SK-N-SH treated with all-trans-retinoic acid at 6 μM for 48 hours (cell line): Measurements from ENCODE around the gene OR4N2.

ENCODE experiments used
- RARB ChIP-seq: fragments of 250-450 bp; sonication (Bioruptor Pico); IDR thresholded peaks from 2 replicates; pipeline ENCODE4 v1.8.0; 2021; ENCODE audit warnings: mild to moderate bottlenecking, moderate library complexity
- TF ChIP-seq, protein P1 (sequence below): fragments of 250-450 bp; sonication (Bioruptor Pico); IDR thresholded peaks from 2 replicates; pipeline ENCODE4 v1.8.0; 2020; ENCODE audit warnings: mild to moderate bottlenecking, moderate library complexity, borderline replicate concordance

DNA sequence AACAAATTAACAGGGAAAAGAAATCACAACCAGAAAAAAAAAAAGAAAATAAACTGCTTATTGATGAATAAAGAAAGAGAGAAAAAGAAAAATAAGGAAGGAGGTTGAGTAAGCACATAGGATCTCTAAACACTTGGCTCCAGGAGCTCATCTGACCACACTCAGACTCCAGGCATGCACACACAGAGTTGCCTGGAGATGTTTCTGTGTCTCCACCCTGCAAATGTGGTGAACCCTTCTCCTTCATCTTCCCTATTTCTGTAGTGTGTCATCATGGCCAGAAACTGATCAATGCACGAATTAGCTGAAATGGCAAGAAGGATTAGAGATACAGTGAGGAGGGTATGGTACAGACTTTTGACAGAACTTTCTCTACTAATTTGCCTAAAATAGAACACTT, 20.2 kb downstream of the OR4N2 start:
- TF ChIP-seq, protein P1, sequence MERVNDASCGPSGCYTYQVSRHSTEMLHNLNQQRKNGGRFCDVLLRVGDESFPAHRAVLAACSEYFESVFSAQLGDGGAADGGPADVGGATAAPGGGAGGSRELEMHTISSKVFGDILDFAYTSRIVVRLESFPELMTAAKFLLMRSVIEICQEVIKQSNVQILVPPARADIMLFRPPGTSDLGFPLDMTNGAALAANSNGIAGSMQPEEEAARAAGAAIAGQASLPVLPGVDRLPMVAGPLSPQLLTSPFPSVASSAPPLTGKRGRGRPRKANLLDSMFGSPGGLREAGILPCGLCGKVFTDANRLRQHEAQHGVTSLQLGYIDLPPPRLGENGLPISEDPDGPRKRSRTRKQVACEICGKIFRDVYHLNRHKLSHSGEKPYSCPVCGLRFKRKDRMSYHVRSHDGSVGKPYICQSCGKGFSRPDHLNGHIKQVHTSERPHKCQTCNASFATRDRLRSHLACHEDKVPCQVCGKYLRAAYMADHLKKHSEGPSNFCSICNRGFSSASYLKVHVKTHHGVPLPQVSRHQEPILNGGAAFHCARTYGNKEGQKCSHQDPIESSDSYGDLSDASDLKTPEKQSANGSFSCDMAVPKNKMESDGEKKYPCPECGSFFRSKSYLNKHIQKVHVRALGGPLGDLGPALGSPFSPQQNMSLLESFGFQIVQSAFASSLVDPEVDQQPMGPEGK (CRISPR knock-in tag) = no peak
- TF ChIP-seq RARB (CRISPR knock-in tag) = no peak
